ENCODE data around the gene SLC19A1.
"Not testable (repeated sequence)": the region's sequence is repeated elsewhere in the genome, so short reads cannot be mapped to it uniquely, and the experiment has no call there.

SLC19A1 gene

GRCh38 chr21:45530423-45531113, 11.7 kb downstream of the SLC19A1 start:
- no peak overlapping the region for H3K4me3 ChIP-seq (replicated peaks in 1 of 2; ENCODE audit: low read depth in 2 of 2, low read length in 2 of 2)
- no peak for DNase-seq (ENCODE audit: low read depth in 2 of 2)
- no peak for TF ChIP-seq CTCF (IDR thresholded peaks at IDR 0.05; ENCODE audit: low read depth, low read length)

- DNase-seq (ENCODE audit: low read depth in 2 of 2) = no peak
- no peak for TF ChIP-seq CTCF (IDR thresholded peaks at IDR 0.05; ENCODE audit: low read depth, low read length)
- no peak overlapping the region for H3K4me3 ChIP-seq (replicated peaks in 1 of 2; ENCODE audit: low read depth in 2 of 2, low read length in 2 of 2)
These were observed 12.3 kb downstream of the SLC19A1 start for GRCh38 chr21:45529785-45530422.

- DNase-seq (ENCODE audit: low read depth in 2 of 2) = no peak
- H3K4me3 ChIP-seq (replicated peaks in 1 of 2; ENCODE audit: low read depth in 2 of 2, low read length in 2 of 2) = no peak overlapping the region
- no peak for TF ChIP-seq CTCF (IDR thresholded peaks at IDR 0.05; ENCODE audit: low read depth, low read length)
These were observed 13.1 kb downstream of the SLC19A1 start for GRCh38 chr21:45528981-45529784.

- no peak overlapping the region for H3K4me3 ChIP-seq (replicated peaks in 1 of 2; ENCODE audit: low read depth in 2 of 2, low read length in 2 of 2)
- TF ChIP-seq CTCF (IDR thresholded peaks at IDR 0.05; ENCODE audit: low read depth, low read length) = no peak
- no peak for DNase-seq (ENCODE audit: low read depth in 2 of 2)
These were observed 14.1 kb downstream of the SLC19A1 start for GRCh38 chr21:45528028-45528705.

- not testable (repeated sequence) for H3K4me3 ChIP-seq (replicated peaks in 1 of 2; ENCODE audit: low read depth in 2 of 2, low read length in 2 of 2); DNase-seq (ENCODE audit: low read depth in 2 of 2)
These were observed 14.9 kb downstream of the SLC19A1 start for GRCh38 chr21:45527151-45527999.

GRCh38 chr21:45525910-45526306, 16.3 kb downstream of the SLC19A1 start:
- H3K4me3 ChIP-seq (replicated peaks in 1 of 2; ENCODE audit: low read depth in 2 of 2, low read length in 2 of 2) = no peak overlapping the region
- no peak for TF ChIP-seq CTCF (IDR thresholded peaks at IDR 0.05; ENCODE audit: low read depth, low read length)
- no peak for DNase-seq (ENCODE audit: low read depth in 2 of 2)
